ENCODE data around the gene CDX2. TPM values are rescaled to one million over a fixed set of nuclear protein-coding genes. Genes with fewer than 3 reads are reported as not detected.
"Not testable (repeated sequence)": the region's sequence is repeated elsewhere in the genome, so short reads cannot be mapped to it uniquely, and the experiment has no call there.

Gene CDX2
- total RNA-seq, 1 donor from 2014 or later = 1.1 TPM

- peaks cover 47% of the 10 kb centered on the region for H3K27me3 Mint-ChIP-seq (ENCODE audit: unreplicated experiment)
- peaks cover 7% of the 10 kb centered on the region for H3K4me1 Mint-ChIP-seq (ENCODE audit: low read depth, unreplicated experiment)
- H3K9me3 Mint-ChIP-seq (ENCODE audit: unreplicated experiment) = peaks cover 20% of the 10 kb centered on the region
- no peak overlapping the region for H3K27ac Mint-ChIP-seq (ENCODE audit: unreplicated experiment)
- H3K4me3 Mint-ChIP-seq (ENCODE audit: unreplicated experiment) = peak overlapping the region; percentile 50
- DNase-seq = no peak
- no peak for TF ChIP-seq CTCF (IDR thresholded peaks at IDR 0.05; ENCODE audit: partially characterized antibody, unreplicated experiment)
- no peaks in the 10 kb centered on the region for H3K36me3 Mint-ChIP-seq (ENCODE audit: unreplicated experiment)
These were observed 3.1 kb downstream of the CDX2 start for GRCh38 chr13:27965740-27966640.

DNA sequence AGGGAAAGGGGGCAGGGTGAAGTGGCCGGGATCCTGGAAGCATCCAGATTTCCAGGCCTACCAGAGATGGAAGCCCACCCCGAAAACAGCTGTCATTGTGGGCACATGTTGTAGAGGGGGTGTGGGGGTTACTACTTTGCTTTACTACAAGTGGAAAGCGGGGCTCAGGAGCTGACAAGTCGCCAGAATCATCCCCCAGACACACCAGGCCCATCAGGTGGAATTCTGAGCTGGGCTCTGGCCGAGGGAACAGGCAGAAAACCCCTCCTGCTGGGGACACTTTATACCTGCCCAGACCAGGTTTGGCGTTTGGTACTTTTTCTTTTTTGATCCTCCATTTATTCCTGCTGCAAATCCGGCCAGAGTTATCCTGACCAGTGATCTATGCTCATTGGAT lies 3.8 kb downstream of the CDX2 start:
- Mint-ChIP-seq H3K36me3 (ENCODE audit: unreplicated experiment) (no peaks in the 10 kb centered on the region), H3K4me1 (ENCODE audit: low read depth, unreplicated experiment) (peaks cover 7% of the 10 kb centered on the region), H3K27me3 (ENCODE audit: unreplicated experiment) (peaks cover 42% of the 10 kb centered on the region), H3K9me3 (ENCODE audit: unreplicated experiment) (peaks cover 20% of the 10 kb centered on the region), H3K27ac (ENCODE audit: unreplicated experiment) (peak overlapping the region; percentile 17), H3K4me3 (ENCODE audit: unreplicated experiment) (peak overlapping the region; percentile 20)
- no peak for TF ChIP-seq CTCF (IDR thresholded peaks at IDR 0.05; ENCODE audit: partially characterized antibody, unreplicated experiment)
- no peak for DNase-seq

- Mint-ChIP-seq H3K4me3 (ENCODE audit: unreplicated experiment) (no peak overlapping the region), H3K36me3 (ENCODE audit: unreplicated experiment) (no peaks in the 10 kb centered on the region), H3K27ac (ENCODE audit: unreplicated experiment) (peak overlapping the region; percentile 17), H3K9me3 (ENCODE audit: unreplicated experiment) (peaks cover 20% of the 10 kb centered on the region), H3K4me1 (ENCODE audit: low read depth, unreplicated experiment) (peaks cover 7% of the 10 kb centered on the region), H3K27me3 (ENCODE audit: unreplicated experiment) (peaks cover 45% of the 10 kb centered on the region)
- TF ChIP-seq CTCF (IDR thresholded peaks at IDR 0.05; ENCODE audit: partially characterized antibody, unreplicated experiment) = no peak
- no peak for DNase-seq
These were observed 4.3 kb downstream of the CDX2 start for GRCh38 chr13:27964741-27965323.

- DNase-seq; H3K4me3 Mint-ChIP-seq (ENCODE audit: unreplicated experiment); H3K36me3 Mint-ChIP-seq (ENCODE audit: unreplicated experiment); H3K27ac Mint-ChIP-seq (ENCODE audit: unreplicated experiment); H3K4me1 Mint-ChIP-seq (ENCODE audit: low read depth, unreplicated experiment): not testable (repeated sequence)
- peaks cover 17% of the 10 kb centered on the region for H3K9me3 Mint-ChIP-seq (ENCODE audit: unreplicated experiment)
- H3K27me3 Mint-ChIP-seq (ENCODE audit: unreplicated experiment) = peaks cover 42% of the 10 kb centered on the region
These were observed 4.9 kb downstream of the CDX2 start for GRCh38 chr13:27964206-27964605.

GRCh38 chr13:27963491-27963890 lies 5.6 kb downstream of the CDX2 start:
- Mint-ChIP-seq H3K4me1 (ENCODE audit: low read depth, unreplicated experiment) (peaks cover 7% of the 10 kb centered on the region), H3K27ac (ENCODE audit: unreplicated experiment) (no peak overlapping the region), H3K27me3 (ENCODE audit: unreplicated experiment) (peaks cover 42% of the 10 kb centered on the region), H3K36me3 (ENCODE audit: unreplicated experiment) (no peaks in the 10 kb centered on the region), H3K4me3 (ENCODE audit: unreplicated experiment) (no peak overlapping the region), H3K9me3 (ENCODE audit: unreplicated experiment) (peaks cover 17% of the 10 kb centered on the region)
- no peak for DNase-seq
- no peak for TF ChIP-seq CTCF (IDR thresholded peaks at IDR 0.05; ENCODE audit: partially characterized antibody, unreplicated experiment)

All from glutamatergic neuron (in vitro differentiated cells).